HG03064 (cell line): Measurements from ENCODE around the gene RGSL1.
"Not testable (repeated sequence)": the region's sequence is repeated elsewhere in the genome, so short reads cannot be mapped to it uniquely, and the experiment has no call there.

Experiments used
- ATAC-seq: cut with Tn5 transposase; IDR thresholded peaks from one replicate; pipeline ENCODE4 v1.9.1; 2021; ENCODE audit warnings: low read depth; ENCODE audit not compliant: unreplicated experiment

The RGSL1 gene

DNA sequence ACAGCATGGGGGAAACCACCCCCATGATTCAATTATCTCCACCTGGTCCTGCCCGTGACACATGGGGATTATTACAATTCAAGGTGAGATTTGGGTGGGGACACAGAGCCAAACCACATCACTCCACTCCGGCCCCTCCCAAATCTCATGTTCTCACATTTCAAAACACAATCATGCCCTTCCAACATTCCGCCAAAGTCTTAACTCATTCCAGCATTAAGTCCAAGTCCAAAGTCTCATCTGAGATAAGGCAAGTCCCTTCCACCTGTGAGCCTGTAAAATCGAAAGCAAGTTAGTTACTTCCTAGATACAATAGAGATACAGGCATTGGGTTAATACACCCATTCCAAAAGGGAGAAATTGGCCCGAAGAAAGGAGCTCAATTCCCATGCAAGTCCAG, 78.3 kb downstream of the RGSL1 start:
- ATAC-seq: not testable (repeated sequence)

DNA sequence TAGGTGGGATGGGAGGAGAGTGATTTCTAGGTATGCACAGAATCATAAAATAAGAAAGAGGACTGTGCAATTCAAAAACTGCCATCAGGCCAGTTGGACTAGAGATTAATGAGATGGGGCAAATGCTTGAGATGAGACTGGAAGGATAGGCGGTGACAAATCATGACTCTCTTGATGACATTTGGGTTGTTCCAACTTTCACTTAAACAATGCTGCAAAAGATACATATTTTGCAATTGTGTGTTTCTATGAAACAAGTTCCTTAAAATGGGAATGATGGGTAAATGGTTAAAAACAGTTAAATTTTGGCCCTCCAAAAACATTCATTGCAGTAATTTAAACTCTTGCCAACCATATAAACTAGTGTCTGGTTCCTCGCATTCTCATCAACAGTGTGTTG, 84.0 kb downstream of the RGSL1 start:
- ATAC-seq: no peak

DNA sequence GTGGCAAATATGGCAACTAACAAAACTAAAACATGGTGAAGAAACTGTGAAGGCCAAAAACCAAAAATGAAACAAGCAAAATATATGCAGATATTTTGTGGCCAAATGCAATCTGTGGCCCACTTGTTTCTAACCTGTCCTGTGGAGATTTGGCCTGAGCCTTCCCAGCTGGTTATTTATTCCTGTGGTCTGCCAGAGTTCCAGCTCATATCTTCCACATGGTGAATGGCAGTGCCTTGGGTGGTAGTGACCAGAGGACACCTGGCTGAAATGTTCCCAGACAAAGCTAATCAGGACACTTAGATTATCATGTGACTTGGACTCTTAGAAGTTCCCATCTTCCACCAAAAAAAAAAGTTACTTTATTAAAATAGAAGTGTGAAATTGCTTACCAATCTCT, 99.4 kb downstream of the RGSL1 start:
- no peak for ATAC-seq

DNA sequence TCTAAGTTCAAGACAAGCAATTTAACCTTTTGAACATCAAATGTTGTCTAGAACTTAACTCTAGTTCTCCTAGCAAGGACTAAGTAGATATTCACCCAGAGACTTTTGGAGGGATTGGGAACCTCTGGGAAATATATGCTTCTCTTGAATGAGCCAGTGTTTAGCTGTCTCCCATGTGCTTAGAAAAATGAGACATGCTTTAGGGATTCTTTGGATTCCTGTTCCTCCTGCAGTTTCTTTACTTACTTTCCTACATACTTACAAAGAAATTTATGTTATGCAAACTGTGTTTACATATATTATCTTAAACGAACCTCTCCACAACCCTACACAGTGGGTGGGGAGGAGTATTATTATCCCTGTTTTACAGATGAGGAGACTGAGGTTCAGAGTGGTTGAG, 99.9 kb downstream of the RGSL1 start:
- ATAC-seq: no peak

DNA sequence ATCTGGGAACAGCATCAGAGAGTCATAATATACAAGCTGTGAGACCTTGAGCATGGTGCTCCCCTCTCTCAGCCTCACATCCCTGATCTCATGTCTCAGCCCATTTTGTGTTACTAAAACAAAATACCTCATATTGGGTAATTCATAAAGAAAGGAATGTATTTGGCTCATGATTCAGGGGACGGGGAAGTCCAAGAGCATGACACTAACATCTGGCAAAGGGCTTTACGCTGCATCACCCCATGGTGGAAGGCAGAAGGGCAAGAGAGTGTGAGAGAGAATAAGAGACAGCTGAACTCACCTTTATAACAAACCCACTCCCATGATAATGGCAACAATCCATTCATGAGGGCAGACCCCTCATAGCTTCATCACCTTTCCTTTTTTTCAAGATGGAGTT, 102.6 kb downstream of the RGSL1 start:
- ATAC-seq: no peak

DNA sequence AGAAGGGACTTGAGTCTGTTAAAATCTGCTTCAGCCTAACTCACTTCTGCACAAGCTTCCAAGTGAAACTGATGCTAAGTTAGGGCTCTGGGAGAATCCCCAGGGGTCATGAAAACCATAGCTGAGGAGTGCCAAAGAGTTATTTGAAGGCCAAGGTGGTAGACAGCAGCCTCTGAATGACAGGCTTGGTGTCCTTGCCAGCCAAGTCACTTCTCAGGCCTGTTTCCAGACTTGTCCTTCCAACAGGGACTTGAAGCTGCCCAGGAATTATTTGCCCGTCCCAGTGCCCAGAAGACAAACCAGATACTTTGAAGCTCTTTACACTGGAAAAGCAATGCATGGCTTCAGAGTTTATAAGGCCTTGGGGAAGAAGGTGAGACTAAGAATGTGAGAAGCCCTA, 105.5 kb downstream of the RGSL1 start:
- ATAC-seq: no peak

DNA sequence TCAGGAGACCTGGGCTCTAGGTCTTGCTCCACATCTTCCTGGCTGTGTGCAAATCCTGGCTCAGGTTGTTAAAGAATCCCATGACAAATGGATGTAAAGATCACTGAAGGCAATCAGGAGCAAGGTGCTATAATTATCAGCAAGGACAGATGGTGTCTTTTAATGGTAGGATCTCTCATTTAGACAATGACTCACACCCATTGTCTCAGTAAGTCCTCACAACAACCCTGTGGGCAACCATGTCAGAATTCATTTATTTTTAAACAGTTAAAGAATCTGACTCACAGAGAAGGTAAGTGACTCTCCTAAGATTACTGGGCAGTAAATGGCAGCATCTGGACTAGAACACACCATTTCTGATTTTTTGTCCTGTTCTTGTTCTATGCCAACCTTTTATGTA, 106.3 kb downstream of the RGSL1 start:
- ATAC-seq: no peak

DNA sequence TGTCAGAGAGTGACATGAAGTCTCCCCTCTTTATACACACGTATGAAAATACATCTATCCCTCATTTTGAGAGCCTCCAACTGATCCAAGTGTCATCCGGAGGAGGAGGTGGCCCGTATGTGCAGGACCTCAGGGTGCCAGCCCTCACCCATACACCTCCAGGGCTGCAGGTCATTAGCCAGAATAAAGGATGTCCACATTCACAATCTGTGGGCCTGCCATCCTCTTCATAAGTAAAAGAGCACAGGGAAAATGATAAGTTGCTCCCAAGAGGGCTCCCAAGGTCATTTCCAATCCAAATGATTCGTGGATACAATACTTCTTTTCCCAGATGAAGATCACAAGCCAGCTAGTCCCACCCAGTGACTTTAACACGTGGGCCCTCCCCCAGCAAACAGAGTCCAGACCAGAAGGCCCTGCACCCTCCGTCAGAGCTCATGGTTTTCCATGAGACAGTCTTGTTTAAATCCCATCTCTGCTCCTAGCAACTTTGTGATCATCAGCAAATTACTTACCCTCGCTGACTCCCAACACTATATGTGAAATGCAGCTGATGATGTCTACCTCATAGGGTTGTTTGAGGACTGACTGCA, 110.5 kb downstream of the RGSL1 start:
- no peak for ATAC-seq

DNA sequence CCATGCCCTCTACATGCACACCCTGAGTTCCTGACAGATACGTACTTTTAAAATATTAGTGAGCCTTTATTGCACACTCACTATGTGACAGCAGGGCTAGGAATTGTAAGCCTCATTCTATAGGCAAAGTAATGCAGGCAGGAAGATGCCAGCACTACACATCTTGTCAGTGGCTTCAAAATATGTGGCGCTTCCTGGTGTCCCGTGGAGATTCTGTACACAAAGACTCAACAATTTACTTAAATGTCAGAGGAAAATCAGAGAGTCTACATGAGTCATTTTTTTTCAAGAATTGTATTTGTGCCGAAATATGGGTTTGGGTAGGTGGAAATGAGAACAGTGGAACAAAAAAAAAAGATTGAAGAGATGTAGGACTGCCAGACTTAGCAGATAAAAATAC, 111.5 kb downstream of the RGSL1 start:
- ATAC-seq: no peak

DNA sequence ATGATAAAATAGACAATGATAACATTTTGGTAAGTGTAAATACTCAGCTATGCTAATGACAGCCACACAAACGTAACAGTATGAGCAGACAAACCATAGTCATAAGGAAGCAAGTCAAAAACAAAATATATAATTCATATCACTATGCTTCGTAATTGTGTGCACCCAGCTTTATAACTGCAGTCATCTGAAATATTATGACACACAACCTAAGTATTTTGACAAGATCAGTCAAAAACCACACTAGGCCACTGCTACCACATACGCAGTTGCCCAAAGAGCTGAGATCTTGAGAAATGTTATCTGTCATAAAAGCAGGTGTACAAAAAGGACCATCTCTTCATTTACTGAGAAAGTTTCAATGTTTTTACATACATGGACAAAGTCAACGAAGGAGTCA, 113.1 kb downstream of the RGSL1 start:
- no peak for ATAC-seq

DNA sequence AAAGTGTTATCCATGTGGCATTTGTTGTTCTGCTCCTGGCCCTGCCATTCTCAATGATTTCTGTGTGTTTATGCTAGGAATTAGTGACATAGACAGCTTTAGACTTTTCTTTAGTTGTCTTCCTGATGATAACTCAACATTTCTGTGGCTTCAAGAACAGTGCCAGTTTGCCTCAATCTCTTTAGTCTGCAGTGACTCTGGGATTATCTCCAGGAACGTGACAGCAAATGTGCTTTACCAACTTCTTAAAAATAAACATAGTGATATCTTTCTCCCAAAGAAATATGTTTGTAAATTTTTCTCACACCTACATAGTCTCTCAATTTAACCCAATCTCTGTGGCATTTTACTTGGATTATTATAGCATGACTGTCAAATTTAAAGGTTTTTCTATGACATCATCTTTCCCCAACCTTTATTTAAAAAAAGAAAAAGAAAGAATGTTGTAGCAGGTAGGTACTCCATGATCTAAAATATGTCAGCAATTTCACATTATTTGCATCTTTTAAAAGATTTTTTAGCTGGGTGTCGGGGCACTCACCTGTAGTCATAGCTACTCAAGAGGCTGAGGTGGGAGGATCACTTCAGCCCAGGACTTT, 114.6 kb downstream of the RGSL1 start:
- ATAC-seq: no peak

DNA sequence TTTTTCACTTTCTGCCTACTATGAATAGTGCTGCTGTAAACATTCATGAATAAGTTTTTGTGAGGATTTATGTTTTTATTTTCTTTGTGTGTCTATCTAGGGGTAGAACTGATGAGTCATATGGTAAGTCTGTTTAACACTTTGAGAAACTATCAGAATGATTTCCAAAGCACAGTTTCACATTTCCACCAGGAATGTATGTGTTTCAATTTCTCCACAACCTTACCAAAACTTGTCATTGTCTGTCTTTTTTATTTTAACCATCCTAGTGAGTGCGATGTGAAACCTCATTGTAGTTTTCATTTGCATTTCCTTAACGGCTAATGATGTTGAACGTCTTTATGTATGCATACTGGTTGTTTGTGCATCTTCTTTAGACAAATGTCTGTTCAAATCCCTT, 115.6 kb downstream of the RGSL1 start:
- no peak for ATAC-seq

DNA sequence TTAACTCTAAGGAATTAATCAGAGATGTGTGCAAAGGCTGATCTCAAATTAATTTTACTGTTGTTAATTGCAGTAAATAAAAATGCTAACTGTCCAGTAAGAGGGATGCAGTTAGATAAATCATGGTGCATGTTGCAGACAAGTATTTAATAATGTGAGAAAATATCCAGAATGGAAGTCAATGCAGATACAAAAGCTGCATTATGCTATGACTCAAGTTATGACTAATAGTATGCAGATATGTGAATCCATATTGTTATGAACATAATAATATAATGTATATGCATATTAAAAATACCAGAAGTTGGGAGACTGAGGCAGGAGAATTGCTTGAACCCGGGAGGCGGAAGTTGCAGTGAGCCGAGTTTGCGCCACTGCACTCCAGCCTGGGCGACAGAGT, 117.7 kb downstream of the RGSL1 start:
- ATAC-seq: no peak

DNA sequence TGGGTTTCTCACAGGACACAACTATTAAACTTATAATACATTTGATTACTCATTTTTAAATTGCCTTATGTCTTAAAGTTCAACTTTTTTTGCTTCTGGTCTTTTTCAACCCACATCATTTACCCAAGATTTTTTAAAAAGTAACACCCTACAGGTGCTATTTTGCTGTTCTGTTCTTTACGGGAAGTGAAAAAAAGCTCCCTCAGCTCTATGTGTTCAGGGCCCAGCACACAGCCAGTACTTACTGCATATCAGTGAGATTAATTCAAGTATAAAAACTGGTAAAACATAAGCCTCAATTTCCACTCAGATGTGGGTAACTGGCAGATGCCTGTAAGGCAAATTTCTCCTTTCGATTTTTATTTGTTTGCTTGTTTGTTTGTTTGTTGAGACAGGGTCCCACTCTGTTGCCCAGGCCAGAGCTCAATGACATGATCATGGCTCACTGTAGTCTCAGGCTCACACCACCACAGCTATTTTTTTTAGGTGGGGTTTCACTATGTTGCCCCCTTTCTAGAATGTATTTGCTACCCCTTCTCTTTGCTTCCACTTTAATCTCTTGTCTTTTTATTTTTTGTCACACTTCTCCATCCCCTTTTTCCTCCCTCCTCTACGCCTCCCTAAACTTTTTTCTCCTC, 118.8 kb downstream of the RGSL1 start:
- no peak for ATAC-seq

DNA sequence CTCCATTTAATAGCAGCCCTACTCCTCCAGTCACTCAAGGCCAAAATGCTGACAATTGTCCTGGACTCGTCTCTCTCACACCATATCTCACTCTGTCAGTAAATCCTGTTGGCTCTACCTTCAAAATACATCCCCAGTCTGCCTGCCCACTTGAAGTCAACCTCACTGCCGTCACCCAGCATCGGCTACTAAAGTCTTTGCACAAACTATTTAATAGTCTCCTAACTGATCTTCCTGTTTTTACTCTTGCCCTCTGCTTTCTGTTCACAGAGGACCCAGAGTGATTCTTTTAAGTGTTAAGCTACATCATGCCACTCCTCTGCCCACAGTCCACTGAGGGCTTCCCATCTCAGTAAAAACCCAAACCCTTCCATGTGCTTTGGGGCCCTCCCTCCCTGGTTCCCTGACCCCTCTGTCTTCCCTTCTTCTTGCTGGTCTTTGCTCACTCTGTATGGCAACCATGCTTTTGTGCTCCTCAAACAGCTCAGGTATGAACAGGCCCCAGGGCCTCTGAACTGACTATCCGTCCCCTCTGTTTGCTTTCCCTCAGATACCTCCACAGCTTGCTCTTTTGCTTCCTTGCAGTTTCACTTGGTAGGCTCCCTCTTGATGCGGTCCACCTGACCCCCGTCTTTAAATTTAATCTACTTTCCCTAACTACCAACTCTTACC, 120.1 kb downstream of the RGSL1 start:
- ATAC-seq: no peak

DNA sequence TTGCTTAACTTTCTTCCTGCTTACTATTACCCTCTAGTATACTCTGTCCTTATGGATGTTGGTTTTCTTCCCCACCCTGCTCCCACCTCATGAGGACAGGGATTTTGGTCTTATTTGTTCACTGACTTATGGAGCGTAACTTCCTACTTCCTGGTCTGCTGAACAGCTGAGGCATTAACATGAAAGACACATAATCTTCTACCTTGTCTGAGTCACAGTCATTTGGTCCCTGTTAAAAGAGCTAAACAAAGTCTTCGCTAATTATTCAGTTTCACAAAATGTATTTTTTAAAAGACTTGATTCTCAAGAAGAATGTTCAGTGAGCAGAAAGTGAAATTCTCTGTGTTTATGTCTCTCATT, 120.6 kb downstream of the RGSL1 start:
- ATAC-seq: no peak

DNA sequence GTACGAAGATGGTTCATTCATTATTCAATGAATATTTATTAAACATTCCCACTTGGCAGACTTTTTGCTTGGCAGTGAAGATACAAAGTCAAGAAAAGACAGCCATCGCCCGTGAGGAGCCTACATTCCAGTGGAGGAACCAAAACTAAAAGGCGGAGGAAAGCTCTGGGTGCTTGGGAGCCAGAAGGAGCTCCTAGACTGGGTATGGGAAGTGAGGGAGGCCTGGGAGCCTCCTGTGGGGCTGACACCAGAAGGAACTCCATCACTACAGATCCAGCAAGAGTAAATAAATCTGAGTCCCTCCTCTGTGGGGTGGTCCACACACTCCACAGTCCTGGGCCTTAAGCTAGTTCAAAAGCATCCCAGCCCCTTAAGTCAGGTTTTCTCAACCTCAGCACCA, 124.2 kb downstream of the RGSL1 start:
- no peak for ATAC-seq

DNA sequence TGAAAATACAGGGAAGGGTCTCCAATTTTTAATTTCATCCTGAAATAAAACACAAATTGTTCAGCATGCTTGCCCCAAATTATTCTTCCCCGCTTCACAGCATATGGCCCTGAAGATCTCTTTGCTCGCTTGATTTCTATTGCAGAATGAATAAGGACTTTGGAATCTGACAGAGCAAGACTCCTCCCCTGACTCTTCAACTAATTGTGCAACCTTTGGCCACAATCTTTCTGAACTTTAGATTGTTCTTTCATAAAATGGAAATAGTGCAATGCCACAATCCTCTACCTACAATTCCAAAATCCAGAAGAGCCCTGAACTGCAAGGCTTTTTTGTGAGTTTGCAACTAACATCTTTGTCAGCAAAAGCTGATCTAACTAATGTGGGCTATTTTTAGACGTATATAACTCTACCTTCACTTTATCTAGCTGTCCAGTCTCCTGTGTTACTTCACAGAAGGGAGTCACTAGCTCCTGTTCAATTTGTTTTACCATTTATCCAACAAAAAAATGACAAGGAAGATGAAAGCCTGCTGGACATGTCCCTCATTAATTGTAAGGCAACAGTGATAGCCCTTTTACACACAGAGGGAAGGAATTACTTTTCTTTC, 125.7 kb downstream of the RGSL1 start:
- no peak for ATAC-seq

DNA sequence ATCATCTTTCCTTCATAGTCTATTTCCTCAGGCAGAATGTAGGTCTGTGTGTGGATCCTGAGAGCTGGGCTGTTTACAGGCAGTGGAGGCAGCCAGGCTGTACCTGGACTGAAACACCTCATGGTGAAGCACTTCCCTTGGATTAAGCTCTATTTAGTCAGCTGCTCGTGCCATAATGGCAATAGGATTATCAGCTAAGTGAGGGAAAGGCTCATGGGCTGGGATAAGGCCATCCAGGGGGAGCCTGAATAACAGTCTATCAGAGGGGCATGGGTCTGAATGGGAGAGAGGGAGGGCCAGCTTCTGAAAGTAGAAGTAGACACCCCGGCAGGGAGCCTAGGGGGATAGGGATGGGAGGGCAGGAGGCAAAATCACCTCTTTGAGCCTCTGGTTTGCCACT, 130.8 kb downstream of the RGSL1 start:
- ATAC-seq: no peak

DNA sequence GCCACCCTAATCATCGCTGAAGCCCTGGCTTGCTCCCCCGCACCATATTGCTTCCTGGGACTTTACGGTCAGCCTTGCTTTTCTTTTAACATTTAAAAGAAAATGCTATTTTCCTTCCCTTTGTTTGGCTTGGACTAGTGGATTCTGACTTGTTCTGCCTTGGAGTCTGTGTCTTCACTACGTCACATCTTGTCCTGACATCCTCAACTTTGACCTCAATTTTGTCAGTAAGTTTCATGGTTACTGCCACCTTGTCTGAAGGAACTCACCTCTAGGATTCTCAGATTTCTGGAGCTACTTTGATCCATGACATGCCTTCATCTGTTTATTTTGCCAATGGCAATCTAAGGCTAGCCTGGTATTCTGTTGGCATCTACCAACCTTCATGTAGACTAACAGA, 134.8 kb downstream of the RGSL1 start:
- ATAC-seq: no peak

DNA sequence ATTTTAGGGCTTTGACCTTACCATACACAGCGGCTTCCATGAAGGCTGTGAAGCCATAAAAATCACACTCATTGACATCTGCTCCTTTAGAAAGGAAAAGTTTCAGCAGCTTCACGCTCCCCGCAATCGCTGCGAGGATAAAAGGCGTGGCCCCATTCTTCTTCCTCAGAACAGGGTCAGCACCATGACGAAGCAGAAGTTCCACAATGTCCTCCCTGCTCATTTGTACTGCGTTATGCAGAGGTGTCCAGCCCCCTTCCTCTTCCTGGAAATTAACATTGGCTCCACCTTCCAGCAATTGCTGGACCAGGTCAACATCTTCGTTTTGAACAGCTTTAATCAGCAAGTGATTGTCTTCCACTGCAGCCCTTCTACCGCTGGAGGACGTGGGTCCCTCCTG, 136.4 kb downstream of the RGSL1 start:
- no peak for ATAC-seq

DNA sequence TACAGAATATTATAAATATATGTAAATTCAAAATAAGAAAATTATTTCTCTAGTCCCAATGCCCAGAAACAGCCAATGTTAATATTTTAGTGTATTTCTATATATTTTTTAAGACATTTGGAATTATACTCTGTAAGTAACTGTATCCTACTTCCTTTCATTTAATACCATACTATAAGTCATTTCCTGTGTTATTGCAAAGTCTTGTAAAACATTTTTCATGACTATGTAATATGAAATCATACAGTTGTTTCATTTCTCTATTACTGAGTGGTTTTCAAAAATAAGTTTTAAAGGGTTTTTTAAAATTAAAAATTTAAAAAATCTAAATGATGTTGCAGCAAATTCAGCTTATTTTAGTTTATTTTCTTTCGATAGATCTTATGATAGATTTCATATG, 137.1 kb downstream of the RGSL1 start:
- ATAC-seq: no peak
